Measurements from ENCODE around the gene ODAD3. TPM values are rescaled to one million over a fixed set of nuclear protein-coding genes. Genes with fewer than 3 reads are reported as not detected.
A peak's percentile ranks its signal among the peaks of the same experiment; 100 is the strongest.

Gene ODAD3
- total RNA-seq, 2 donors from 2014 or later = 0.22 TPM; not detected in 1

DNA sequence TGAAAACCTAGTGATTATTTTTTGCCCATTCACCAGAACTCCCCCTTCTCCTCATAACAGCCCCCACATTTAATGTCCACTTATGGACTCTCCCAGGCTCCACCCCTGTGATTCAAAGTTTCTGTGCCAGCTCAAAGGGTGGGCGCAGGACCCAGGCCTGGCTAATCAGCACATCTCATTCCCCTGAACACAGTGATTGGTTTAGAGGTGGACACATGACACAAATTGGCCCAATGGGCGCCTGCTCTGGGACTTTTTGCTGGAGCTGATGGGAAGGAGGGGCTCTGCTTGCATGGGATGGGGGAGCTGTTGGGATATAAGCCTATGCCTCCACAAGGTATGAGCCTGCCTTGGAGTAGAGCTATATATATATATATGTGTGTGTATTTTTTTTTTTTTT, 44.6 kb downstream of the ODAD3 start:
- no peak overlapping the region for H3K4me3 ChIP-seq
- intact Hi-C loops (cut with DNase I) = no loop called here
- no peak for DNase-seq

DNA sequence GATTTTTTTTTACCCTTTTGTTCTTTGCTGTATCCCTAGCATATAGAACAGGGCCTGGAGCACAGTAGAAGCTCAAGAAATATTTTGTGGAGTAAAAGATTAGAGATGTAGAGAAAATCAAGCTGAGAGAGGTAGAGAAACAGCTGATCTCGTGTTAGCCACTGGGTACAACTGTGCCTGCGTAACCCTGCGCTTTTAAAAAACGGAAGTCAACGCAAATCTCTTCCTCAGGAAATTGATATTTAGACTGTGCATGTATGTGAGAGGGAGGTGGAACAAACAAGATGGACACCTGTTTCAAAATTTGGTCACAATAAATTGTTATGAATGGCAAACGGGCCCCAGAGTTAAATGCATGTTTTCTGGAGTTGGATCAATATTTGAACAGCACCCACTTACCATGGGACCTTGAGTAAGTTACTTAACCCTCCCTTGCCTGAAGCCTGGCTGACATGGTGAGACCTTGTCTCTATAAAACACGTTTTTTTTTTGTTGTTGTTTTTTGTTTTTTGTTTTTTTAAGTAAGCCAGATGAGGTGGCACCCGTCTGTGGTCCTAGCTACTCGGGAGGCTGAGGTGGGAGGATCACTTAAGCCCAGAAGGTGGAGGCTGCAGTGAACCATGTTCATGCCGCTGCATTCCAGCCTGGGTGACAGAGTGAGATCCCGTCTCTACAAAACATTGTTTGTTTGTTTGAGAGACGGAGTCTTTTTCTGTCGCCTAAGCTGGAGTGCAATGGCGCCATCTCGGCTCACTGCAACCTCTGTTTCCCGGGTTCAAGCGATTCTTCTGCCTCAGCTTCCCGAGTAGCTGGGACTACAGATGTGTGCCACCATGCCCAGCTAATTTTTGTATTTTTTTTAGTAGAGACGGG, 47.5 kb downstream of the ODAD3 start:
- DNase-seq = no peak
- H3K27ac ChIP-seq = no peak overlapping the region
- intact Hi-C loops (cut with DNase I) = no loop called here

More for the DNA sequence above, 44.6 kb downstream of the ODAD3 start:
- TF ChIP-seq, protein P1, sequence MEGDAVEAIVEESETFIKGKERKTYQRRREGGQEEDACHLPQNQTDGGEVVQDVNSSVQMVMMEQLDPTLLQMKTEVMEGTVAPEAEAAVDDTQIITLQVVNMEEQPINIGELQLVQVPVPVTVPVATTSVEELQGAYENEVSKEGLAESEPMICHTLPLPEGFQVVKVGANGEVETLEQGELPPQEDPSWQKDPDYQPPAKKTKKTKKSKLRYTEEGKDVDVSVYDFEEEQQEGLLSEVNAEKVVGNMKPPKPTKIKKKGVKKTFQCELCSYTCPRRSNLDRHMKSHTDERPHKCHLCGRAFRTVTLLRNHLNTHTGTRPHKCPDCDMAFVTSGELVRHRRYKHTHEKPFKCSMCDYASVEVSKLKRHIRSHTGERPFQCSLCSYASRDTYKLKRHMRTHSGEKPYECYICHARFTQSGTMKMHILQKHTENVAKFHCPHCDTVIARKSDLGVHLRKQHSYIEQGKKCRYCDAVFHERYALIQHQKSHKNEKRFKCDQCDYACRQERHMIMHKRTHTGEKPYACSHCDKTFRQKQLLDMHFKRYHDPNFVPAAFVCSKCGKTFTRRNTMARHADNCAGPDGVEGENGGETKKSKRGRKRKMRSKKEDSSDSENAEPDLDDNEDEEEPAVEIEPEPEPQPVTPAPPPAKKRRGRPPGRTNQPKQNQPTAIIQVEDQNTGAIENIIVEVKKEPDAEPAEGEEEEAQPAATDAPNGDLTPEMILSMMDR (IDR thresholded peaks at IDR 0.05) = no peak
- H3K9me3 ChIP-seq = no peaks in the 10 kb centered on the region
- no peak overlapping the region for H3K27ac ChIP-seq
- H3K4me1 ChIP-seq = no peaks in the 10 kb centered on the region
- no peak overlapping the region for H3K9ac ChIP-seq (ENCODE audit: low read depth in 2 of 2, low read length in 2 of 2)
- H3K36me3 ChIP-seq = no peaks in the 10 kb centered on the region
- H3K27me3 ChIP-seq = no peaks in the 10 kb centered on the region

DNA sequence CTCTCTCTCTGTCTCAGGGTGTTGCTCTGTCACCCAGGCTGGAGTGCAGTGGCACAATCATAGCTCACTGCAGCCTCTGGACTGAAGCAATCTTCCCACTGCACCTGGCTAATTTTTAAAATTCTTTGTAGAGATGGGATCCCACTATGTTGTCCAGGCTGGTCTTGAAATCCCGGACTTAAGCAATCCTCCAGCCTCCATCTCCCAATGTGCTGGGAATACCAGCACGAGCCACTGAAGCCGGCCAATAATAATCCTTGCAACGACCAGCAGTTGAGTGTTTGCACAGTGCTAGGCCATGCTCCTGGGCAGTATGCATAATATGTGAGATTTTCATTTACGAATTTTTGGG, 50.2 kb downstream of the ODAD3 start:
- Histone ChIP-seq H3K9me3 (no peaks in the 10 kb centered on the region), H3K36me3 (no peaks in the 10 kb centered on the region), H3K4me1 (peaks cover 9% of the 10 kb centered on the region), H3K9ac (ENCODE audit: low read depth in 2 of 2, low read length in 2 of 2) (no peak overlapping the region), H3K4me3 (no peak overlapping the region), H3K27me3 (no peaks in the 10 kb centered on the region), H3K27ac (no peak overlapping the region)
- no peak for DNase-seq
- intact Hi-C loops (cut with DNase I) = loop anchor here (5.0 kb wide), 2 partner anchors 63 to 92 kb away; no protein-coding TSS in a partner anchor
- TF ChIP-seq, protein P1 (IDR thresholded peaks at IDR 0.05) = no peak

More for the DNA sequence above, 47.5 kb downstream of the ODAD3 start:
- H3K9me3 ChIP-seq = no peaks in the 10 kb centered on the region
- no peaks in the 10 kb centered on the region for H3K36me3 ChIP-seq
- H3K9ac ChIP-seq (ENCODE audit: low read depth in 2 of 2, low read length in 2 of 2) = no peak overlapping the region
- no peaks in the 10 kb centered on the region for H3K27me3 ChIP-seq
- H3K4me3 ChIP-seq = no peak overlapping the region
- TF ChIP-seq, protein P1 (IDR thresholded peaks at IDR 0.05) = no peak
- H3K4me1 ChIP-seq = peaks cover 5% of the 10 kb centered on the region

DNA sequence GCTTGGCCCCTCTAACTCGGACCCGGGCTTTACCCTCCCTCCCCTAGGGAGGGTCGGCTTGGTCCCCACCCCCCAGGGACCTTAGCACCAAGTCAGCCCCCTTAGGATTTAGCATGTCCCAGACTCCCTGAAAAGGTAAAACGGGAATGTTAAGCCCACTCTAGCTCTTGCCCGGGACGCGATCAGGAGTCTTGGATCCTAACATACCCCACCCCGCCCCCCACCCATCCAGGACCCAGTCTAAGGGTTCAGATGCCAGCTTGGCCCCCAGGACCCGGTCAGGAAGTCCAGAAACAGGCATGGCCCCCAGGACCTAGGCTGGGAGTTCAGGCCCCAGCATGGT, 51.2 kb downstream of the ODAD3 start:
- TF ChIP-seq, protein P1 (IDR thresholded peaks at IDR 0.05) = no peak
- Histone ChIP-seq H3K4me3 (peak overlapping the region; percentile 37), H3K36me3 (no peaks in the 10 kb centered on the region), H3K9ac (ENCODE audit: low read depth in 2 of 2, low read length in 2 of 2) (no peak overlapping the region), H3K4me1 (peaks cover 9% of the 10 kb centered on the region), H3K27ac (no peak overlapping the region), H3K9me3 (no peaks in the 10 kb centered on the region), H3K27me3 (no peaks in the 10 kb centered on the region)
- intact Hi-C loops (cut with DNase I) = loop anchor here (5.0 kb wide), 2 partner anchors 64 to 91 kb away; no protein-coding TSS in a partner anchor
- no peak for DNase-seq

DNA sequence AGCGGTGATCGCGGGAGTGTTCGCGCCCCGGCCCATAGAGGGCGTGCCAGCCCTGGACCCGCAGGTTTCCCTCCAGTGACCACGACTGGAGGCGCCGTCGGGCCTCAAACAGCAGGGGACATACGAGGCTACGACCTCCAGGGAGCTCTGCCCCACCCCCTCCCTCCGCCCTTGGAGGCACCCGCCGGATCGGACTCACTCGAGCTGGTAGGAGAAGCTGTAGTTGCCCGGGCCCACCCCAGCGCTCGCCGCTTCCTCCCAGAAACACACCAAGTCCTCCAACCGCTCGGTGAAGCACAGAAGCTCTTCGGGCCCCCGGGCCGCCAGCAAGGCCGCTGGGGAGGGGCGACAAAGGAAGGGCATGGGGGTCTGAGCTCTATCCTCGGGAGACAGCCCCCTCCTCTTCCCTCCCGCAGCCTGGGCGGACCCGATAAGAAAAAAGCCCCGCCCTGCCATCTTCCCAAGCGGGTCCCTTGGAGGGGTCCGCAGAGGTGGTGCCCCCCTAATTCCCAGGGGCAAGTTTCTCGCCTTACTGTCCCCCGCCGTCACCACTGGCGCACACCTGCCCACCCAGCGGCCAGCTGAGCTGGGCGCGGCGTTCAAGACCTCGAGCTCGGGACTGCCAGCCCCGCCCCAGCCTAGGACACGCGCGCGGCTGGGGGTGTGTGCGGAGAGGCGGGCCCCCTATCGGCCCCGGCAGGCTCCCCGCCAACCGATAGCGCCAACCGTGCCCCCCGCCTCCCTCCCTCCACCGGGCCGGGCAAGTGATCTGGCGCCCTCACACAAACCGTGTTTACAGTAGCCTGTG, 51.8 kb downstream of the ODAD3 start:
- intact Hi-C loops (cut with DNase I) = loop anchor here (5.0 kb wide), 2 partner anchors 64 to 91 kb away; no protein-coding TSS in a partner anchor
- TF ChIP-seq, protein P1 (IDR thresholded peaks at IDR 0.05) = peak; percentile 77
- Histone ChIP-seq H3K4me1 (peaks cover 9% of the 10 kb centered on the region), H3K9me3 (no peaks in the 10 kb centered on the region), H3K36me3 (no peaks in the 10 kb centered on the region), H3K9ac (ENCODE audit: low read depth in 2 of 2, low read length in 2 of 2) (no peak overlapping the region), H3K27ac (no peak overlapping the region), H3K27me3 (no peaks in the 10 kb centered on the region), H3K4me3 (peak overlapping the region; percentile 37)
- DNase-seq = peak; percentile 66
